GM19043 (cell line): Measurements from ENCODE around the gene TMIGD3.
A peak's percentile ranks its signal among the peaks of the same experiment; 100 is the strongest.

Source experiments
- ATAC-seq: cut with Tn5 transposase; IDR thresholded peaks from one replicate; pipeline ENCODE4 v1.9.1; 2021; ENCODE audit warnings: low read depth; ENCODE audit not compliant: unreplicated experiment

The TMIGD3 gene

GRCh38 chr1:111509997-111510375, 6.6 kb upstream of the TMIGD3 start:
- no peak for ATAC-seq

- peak; percentile 45 for ATAC-seq
Measured at GRCh38 chr1:111507411-111508201, 4.2 kb upstream of the TMIGD3 start.

GRCh38 chr1:111506561-111506960, 3.1 kb upstream of the TMIGD3 start:
- no peak for ATAC-seq

GRCh38 chr1:111505641-111506119, 2.2 kb upstream of the TMIGD3 start:
- ATAC-seq: peak; percentile 61

- ATAC-seq: no peak
Measured at GRCh38 chr1:111504097-111504496, 664 bp upstream of the TMIGD3 start.

- ATAC-seq: no peak
Measured at GRCh38 chr1:111501645-111502044, 1.8 kb downstream of the TMIGD3 start.

- no peak for ATAC-seq
Measured at GRCh38 chr1:111499026-111499785, 4.2 kb downstream of the TMIGD3 start.

GRCh38 chr1:111497592-111497991, 5.8 kb downstream of the TMIGD3 start:
- ATAC-seq: no peak

- no peak for ATAC-seq
Measured at GRCh38 chr1:111496398-111496797, 7.0 kb downstream of the TMIGD3 start.

- no peak for ATAC-seq
Measured at GRCh38 chr1:111491070-111491469, 12.4 kb downstream of the TMIGD3 start.

- ATAC-seq: no peak
Measured at GRCh38 chr1:111490220-111490619, 13.2 kb downstream of the TMIGD3 start.

GRCh38 chr1:111489604-111490003, 13.8 kb downstream of the TMIGD3 start:
- ATAC-seq: no peak

- ATAC-seq: no peak
Measured at GRCh38 chr1:111488669-111489068, 14.8 kb downstream of the TMIGD3 start.

GRCh38 chr1:111487133-111487532, 16.3 kb downstream of the TMIGD3 start:
- ATAC-seq: no peak

- no peak for ATAC-seq
Measured at GRCh38 chr1:111486431-111486830, 17.0 kb downstream of the TMIGD3 start.

- ATAC-seq: no peak
Measured at GRCh38 chr1:111484391-111485026, 18.9 kb downstream of the TMIGD3 start.

GRCh38 chr1:111483876-111484275, 19.6 kb downstream of the TMIGD3 start:
- ATAC-seq: no peak

- no peak for ATAC-seq
Measured at GRCh38 chr1:111483166-111483565, 20.3 kb downstream of the TMIGD3 start.

GRCh38 chr1:111481387-111482221, 21.8 kb downstream of the TMIGD3 start:
- ATAC-seq: no peak

- ATAC-seq: no peak
Measured at GRCh38 chr1:111480674-111481073, 22.8 kb downstream of the TMIGD3 start.
